HPDE6-E6E7 (cell line): Measurements from ENCODE around the gene TNFRSF9.
"Not testable (repeated sequence)": the region's sequence is repeated elsewhere in the genome, so short reads cannot be mapped to it uniquely, and the experiment has no call there.

Source experiments
- DNase-seq: peaks from one replicate; pipeline ENCODE4 v3.0.0; 2011; ENCODE audit warnings: missing footprints; ENCODE audit errors: extremely low spot score

Gene TNFRSF9

DNA sequence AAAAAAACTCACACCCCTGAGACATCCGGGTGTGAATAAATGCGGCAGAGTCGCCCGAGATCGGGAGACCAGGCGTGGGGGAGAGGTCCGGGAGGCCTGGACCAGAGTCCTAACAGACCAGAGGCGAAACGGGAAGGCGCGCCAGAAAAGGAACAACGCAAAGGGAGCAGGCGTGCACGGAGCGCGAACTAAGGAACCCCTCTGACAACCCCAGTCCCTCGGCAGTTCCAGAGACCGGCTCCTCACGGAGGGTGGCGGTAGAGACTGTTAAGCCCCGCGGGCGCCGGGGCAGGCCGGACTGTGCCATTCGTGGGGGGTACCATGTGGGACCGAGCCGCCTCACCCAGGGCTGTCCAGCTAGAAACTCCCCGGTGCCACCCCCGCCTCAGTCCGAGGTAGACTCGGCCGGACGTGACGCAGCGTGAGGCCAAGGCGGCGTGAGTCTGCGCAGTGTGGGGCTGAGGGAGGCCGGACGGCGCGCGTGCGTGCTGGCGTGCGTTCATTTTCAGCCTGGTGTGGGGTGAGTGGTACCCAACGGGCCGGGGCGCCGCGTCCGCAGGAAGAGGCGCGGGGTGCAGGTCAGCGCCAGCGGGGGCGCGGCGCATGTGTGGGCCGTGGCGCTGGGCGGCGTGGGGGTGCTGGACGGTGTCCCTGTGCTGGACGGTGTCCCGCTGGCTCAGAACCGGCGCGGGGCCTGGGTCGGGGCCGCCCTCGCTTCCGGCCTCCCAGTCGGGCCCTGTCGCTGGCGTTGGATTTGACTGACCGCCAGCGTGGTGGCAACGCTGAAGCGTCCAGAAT is 20.8 kb upstream of the TNFRSF9 start, which contains the start of gene PARK7:
TSS of gene PARK7 (plus strand) at position 496 of the 798 bp plus-strand sequence. CDS start 1,075 bp downstream, outside the sequence.
- peak; percentile 100 for DNase-seq

DNA sequence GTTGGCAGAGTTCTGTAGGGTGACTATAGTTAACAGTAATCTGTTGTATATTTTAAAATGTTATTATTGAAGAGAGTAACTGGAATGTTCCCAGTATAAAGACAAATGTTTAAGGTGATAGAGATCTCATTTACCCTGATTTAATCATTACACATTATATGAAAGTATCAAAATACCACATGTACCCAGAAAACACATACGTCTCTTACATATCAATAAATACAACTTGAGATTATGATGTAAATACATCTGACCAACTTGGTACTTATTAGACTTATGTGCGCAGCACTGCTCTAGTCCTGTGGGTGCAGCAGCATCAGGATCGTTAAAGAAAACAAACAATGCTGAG is 20.2 kb upstream of the TNFRSF9 start:
- DNase-seq: no peak

DNA sequence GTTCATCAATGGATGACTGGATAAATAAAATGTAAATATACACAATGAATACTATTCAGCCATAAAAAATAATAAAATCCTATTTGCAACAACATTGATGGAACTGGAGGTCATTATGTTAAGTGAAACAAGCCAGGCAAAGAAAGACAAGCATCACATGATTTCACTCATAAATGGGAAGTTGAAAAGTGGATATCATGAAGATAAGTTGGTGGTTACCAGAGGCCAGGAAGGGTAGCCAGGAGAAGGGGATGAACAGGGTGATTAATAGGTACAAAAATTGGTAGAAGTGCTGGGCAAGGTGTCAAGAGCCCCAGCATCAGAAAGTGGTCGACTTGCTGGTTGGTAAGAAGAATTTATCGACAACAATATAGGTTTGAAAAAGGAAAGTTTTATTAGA is 19.5 kb upstream of the TNFRSF9 start:
- no peak for DNase-seq

DNA sequence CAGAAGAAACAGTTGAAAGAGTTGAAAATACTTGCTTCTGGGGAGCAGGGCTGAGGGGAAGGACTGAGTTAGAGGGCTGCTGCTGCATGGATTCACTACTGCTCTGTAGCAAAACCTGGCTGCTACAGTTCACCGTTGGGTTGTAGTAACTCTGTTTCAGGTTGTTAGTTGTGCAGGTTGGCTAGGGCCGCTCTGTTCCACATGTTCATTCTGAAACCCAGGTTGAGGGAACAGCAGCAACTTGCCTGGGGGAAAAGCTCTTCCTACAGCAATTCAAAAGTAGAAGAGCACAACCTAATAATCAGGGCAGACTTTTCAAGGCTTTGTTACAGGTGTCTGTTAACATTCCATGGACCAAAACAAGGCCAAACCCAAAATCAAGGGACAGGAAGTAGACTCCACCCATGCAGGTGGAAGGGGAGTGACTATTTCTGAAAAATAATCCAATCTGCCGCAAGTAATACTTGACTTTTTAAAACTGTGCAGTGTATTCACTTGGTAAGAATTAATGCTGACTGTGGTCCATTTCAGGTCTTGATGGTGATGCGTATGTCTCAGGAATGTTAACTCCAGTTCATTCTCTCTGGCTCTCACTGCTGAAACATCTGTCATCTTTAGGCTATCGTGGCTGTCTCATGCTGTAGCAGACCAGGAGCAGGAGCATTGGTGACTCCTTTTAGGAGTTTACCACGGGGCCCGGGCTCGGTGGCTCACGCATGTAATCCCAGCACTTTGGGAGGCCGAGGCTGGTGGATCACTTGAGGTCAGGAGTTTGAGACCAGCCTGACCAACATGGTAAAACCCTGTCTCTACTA is 15.8 kb upstream of the TNFRSF9 start:
- DNase-seq: no peak

DNA sequence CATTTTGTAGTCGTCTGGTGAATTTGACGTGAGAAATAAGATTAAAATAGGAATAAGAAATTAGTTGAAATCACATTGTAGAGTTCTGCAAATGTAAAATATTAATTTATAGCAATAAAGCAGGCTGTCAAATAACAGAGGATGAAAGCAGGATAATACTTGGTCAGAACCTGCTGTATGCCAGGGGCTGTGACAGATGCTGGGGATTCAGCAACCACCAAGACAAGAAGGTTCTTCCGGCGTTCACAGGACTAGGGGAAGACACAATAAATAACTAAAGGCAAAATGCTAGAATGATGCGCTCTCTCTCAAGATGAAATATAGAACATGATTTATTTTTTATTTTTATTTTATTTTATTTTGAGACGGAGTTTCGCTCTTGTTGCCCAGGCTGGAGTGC is 14.0 kb upstream of the TNFRSF9 start:
- DNase-seq: no peak

DNA sequence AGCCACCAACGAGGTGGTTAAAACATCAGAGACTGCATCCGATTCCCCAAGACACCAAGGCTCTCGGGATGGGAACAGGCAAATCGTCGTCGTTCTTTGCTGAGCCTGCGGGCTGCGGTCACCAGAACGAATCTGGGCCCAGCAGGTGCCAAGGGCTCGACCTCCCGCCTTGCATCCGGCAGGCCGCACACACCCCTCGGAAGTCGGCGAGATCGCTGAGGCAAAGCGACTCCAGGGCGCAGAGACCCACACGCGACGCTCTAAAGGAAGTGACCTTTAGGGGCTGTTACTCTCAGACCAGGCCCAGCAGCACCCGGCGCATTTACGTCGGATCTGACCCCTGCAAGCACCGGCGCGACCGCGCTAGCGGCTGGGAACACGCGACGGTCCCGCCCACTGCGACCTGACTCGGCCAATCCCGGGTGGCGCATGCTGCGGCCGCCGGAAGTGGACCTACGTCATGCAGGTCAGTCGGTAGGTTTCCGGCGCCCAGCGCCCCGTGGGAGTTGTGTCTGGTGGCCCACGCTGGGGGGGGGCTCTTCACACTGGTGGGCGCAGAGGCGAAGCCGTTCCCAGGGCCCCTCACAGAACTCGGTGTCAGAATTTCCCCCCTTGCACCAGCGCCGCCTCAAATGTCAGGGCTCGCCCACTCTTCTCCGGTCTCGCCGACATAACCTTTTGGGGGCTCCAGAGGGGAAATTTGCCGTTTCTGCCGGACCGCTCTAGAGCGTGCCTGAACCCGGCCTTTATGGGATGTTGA is 13.4 kb upstream of the TNFRSF9 start:
- DNase-seq: peak; percentile 78

DNA sequence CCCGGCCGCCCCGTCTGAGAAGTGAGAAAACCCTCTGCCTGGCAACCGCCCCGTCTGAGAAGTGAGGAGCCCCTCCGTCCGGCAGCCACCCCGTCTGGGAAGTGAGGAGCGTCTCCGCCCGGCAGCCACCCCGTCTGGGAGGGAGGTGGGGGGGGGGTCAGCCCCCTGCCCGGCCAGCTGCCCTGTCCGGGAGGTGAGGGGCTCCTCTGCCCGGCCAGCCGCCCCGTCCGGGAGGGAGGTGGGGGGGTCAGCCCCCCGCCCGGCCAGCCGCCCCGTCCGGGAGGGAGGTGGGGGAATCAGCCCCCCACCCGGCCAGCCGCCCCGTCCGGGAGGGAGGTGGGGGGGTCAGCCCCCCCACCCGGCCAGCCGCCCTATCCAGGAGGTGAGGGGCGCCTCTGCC is 12.2 kb upstream of the TNFRSF9 start:
- DNase-seq: not testable (repeated sequence)

DNA sequence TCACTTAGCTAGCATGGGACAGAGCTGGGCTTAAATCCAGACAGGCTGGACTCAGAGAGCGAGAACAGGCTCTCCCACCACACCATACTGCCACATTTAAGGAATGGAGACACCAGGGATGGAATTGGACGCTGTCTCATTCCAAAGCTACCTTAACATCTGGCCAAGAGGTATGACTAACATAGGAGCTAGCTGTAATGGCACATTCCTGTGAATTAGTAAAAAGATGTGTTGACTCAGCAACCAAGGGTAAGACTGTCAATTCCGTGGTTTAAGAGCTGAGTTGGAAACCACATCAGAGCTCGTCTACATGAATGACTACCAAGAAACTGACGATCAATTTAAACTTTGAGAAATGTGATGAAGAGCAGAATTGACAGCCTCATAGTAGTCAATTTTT is 8.3 kb upstream of the TNFRSF9 start:
- DNase-seq: no peak

DNA sequence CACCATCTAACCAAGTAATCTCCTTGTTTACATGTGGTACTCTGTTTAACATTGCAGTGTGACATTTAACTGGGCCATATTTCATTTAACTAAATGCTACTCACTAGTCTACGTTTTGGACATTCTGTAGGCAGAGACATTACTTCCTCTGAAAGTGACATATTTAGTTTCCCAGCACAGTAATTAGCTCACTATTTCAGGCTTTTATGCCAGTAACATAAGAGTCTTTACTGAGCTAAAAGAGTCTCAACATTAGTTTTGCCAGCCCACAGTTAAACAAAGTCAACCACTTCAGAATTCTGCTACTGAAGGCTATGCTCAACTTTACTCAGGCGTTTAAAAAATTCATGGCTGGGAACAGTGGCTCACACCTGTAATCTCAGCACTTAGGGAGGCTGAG is 2.6 kb upstream of the TNFRSF9 start:
- no peak for DNase-seq

DNA sequence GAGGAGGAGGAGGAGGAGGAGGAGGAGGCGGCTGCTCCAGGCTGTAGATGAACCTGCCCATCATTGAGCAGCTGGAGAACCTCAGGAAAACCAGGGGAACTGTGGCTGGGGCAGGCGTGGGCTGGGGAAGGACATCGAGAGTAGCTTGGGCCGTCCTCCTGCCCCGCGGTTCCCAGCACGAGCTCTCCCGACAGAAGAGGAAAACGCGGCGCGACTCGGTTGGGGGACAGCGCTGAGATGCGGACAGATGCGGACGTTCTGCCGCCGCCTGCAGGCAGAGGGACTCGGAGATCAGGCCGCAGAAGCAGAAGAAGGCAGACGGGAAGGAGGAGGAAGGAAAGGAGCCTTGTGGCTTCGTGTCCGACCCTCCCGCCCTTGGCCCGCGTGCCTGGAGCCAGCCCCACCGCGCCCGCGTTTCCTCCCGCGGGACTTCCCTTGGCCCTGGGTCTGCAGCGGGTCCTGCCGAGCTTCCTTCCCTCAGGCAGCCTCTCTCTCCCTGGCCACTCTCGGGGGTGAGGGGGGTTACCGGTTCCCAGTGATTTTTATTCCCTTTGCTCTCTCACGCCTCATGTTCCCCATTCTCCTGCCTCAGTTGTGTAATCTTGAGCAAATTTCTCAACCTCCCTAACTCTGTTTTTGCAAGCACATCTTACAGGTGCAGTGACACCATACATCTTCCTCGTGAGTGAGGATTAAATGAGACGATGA is 1.7 kb upstream of the TNFRSF9 start:
- DNase-seq: no peak

DNA sequence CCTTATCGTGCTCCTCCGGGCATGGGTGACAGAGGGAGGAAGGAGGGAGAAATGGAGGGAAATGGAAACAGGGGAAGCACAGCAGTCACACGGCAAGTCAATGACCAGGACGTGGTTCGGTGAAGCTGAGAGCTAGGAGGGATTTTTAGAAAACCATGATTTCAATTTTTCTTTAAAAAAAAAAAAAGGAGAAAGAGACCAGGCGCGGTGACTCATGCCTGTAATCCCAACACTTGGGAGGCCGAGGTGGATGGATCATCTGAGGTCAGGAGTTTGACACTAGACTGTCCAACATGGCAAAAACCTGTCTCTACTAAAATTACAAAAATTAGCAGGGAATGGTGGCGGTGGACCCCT is 776 bp upstream of the TNFRSF9 start:
- DNase-seq: no peak

DNA sequence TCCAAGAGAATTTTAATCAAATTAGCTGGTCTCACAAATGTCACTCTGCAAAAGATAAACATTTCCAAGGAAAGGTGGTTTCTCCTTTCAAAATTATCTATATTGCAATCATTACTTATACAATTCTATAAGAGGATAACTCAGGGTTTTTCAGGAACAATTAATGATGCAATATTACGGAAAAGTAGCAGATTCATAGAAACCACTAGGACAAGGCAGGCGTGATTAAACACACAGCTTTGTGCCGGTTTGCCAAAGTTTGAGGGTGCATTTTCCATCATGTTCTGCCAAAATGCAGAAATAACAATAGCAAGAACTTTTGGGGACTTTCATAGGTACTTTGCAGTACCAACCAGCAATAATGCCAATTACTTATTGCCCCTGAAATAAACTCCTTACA is 605 bp downstream of the TNFRSF9 start:
- no peak for DNase-seq

DNA sequence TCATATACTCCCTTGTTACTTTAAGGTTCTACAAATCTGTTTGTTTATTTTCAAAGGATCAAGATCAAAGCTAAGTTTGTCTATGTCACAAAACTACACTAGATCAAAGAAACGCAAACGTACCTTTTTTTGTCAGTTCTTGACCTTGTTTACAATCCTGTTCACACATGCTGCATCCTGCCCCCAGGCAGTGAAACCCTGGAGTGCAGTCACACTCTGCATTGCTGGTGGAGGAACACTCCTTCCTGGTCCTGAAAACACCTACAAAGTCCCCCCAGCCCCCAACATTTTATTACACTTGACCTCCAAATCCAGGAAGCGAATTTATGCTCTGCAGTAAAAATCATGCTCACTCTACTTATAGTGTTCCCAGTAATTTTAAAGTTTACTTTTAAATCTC is 2.6 kb downstream of the TNFRSF9 start:
- DNase-seq: no peak

DNA sequence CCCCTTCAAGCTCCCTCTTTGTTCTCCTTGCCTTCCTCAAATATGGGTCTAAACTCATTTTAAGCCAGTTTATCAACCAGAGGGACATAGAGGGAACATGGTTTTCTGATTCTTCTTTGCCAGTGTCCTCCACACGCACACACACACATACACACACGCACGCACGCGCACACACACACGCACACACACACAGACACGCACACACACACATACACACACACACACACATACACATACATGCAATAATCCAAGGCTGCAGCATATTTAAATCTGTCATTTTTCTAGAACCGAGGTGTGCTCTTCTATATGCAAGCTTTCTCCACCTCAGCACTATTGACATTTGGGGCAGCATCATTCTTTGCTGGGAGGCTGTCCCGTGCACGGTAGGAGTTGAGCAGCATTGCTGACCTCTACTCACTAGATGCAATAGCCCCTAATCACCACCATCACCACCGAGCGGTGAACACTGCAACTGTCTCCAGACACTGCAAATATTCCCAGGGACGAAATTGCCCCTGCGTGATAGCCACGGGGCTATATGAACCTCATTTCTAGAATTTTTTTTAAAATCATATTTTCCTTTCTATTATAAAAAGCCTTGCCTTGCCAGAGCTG is 8.0 kb downstream of the TNFRSF9 start:
- DNase-seq: no peak

DNA sequence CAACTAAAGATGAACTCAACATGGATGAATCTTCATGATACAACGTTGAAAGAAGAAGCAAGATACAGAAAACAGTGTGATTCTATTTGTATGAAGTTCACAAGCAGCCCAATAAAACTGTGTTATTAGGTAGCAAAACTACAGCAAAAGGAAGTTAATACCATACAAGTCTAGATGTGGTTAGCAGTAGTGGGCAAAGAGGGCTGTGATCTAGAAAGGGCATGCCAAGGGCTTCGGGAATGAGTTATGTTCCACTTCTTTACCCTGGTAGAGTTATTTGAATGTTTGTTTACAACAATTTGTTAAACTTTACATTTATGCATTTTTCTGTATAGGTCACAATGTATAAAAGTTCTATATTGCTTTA is 9.2 kb downstream of the TNFRSF9 start:
- DNase-seq: no peak

DNA sequence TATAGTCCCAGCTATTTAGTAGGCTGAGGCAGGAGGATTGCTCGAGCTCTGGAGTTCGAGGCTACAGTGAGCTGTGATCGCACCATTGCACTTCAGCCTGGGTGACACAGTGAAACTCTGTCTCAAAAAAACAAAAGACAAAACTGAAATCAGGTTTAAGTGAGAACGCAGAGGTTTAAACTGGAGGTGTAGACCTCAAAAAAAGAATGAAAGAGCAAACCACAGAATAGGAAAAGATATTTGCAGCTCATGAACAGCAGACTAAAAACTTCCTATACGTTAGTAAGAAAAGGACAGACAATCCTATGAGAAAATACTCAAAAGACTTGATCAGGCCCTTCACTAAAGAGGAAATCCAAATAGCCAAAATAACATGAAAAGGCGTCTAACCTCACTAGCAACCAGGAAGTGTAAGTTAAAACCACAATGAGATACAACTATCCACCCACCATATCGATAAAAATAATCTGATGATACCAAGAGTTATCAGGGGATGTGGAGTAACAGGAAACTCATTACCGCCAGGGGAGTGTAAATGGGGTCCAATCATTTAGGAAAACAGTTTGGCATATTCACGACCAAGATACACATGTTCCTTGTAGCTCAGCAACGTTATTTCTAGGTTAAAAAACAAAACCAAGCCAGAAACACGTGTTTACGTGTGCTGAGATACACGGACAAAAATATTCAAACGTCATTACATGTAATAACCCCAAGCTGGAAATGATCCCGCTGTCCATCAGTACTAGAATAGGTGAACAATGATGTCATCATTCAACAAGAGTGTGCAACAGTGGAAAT is 9.8 kb downstream of the TNFRSF9 start:
- DNase-seq: no peak

DNA sequence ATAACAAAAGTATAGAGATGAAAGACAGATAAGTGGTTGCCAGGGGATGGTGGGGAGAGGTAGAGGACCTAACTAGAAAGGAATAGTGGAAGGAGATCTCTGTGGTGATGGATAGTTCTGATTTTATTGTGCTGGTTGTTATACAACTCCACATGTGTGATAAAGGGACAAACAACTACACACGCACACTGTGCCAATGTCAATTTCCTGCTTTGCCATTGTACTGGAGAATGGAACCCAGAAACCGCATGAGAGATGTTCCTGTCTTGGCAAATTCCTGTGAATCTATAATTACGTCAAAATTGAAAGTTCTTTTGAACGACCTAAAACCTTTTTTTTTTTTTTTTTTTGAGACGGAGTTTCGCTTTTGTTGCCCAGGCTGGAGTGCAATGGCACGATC is 11.0 kb downstream of the TNFRSF9 start:
- no peak for DNase-seq

DNA sequence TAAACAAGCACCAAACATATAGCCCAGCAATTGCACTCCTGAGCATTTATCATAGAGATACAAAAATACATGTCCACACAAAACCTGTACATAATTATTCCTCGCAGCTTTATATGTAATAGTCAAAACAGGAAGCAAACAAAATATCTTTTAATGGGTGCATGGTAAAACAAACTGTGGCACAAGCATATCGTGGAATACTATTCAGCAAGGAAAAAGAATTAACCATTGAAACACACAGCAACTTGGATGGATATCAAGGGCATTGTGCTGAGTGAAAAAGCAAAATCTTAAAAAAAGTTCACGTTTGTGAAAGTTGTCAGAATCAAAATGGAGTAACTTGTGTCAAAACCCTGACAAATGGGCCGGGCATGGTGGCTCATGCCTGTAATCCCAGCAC is 12.4 kb downstream of the TNFRSF9 start:
- no peak for DNase-seq

DNA sequence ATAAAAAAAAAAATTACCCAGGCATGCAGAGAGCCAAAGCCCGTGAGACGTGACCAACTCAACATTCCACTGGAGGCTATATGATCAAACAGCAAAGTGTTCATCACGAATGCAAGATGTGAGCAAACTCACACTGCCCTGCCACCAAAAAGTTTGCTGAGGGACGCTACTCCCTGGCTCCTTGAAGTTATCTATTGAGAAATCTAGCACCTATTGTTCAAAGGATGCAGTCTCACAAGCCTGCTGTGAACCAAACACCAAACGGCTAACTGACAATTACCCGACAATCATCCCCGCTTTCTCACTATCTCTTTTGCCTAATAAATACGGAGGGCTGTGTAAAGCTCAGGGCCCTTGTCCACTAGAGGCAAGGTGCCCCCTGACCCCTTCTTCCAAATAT is 13.6 kb downstream of the TNFRSF9 start:
- DNase-seq: not testable (repeated sequence)

DNA sequence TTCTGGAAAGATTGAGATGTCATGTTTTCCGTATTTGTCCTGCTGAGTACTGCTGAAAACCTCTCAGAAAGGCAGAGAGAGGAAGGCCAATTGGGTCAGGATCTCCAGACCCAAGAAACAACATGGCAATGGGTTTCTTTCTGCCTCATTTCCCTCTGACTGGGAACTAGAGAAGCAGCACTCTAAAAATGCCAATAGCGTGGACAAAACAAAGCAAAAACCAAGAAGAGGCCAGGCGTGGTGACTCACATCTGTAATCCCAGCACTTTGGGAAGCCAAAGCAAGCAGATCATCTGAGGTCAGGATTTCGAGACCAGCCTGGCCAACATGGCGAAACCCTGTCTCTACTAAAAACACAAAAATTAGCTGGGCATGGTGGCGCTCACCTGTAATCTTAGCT is 18.3 kb downstream of the TNFRSF9 start:
- no peak for DNase-seq

DNA sequence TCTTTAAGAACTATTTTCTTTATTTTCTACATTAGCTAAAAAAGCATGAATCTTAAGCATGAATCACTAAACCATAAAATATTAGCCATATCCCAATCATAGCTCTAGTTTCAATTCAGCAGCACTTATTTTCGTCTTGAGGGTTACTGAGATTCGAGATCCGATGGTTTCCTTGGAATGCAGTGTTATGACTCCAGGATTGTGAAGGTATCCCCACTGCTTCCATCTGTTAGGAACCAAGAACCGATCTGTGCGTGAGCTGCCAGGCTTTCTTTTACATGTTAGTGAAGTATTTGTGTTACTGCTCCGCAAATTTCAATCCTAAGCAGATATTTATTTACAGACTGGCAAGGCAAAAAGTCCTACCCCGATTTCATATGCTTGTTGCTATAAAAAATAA is 18.8 kb downstream of the TNFRSF9 start:
- no peak for DNase-seq
